ENCODE measurements around the gene SEC11A.
"Not testable (repeated sequence)": the region's sequence is repeated elsewhere in the genome, so short reads cannot be mapped to it uniquely, and the experiment has no call there.

SEC11A gene

GRCh38 chr15:84716036-84716732 lies at the start of gene SEC11A:
Gene SEC11A (minus strand): TSS chr15:84716139. CDS start chr15:84716075, 64 bp downstream.
- DNase-seq, result peak; percentile 93

GRCh38 chr15:84765675-84766074 lies 49.7 kb upstream of the SEC11A start:
- no peak for DNase-seq

- no peak for DNase-seq
Measured at GRCh38 chr15:84764989-84765388, 49.0 kb upstream of the SEC11A start.

GRCh38 chr15:84764585-84764984 lies 48.6 kb upstream of the SEC11A start:
- DNase-seq, result no peak

GRCh38 chr15:84762840-84763572 lies 47.1 kb upstream of the SEC11A start:
- DNase-seq, result no peak

GRCh38 chr15:84761607-84762131 lies 45.7 kb upstream of the SEC11A start:
- DNase-seq, result peak; percentile 10

- no peak for DNase-seq
Measured at GRCh38 chr15:84760219-84760618, 44.3 kb upstream of the SEC11A start.

- DNase-seq, result no peak
Measured at GRCh38 chr15:84759018-84759417, 43.1 kb upstream of the SEC11A start.

- DNase-seq, result no peak
Measured at GRCh38 chr15:84755736-84756527, 40.0 kb upstream of the SEC11A start.

- DNase-seq, result not testable (repeated sequence)
Measured at GRCh38 chr15:84754889-84755288, 39.0 kb upstream of the SEC11A start.

- DNase-seq, result no peak
Measured at GRCh38 chr15:84752700-84753099, 36.8 kb upstream of the SEC11A start.

- no peak for DNase-seq
Measured at GRCh38 chr15:84752195-84752594, 36.3 kb upstream of the SEC11A start.

GRCh38 chr15:84751721-84752120 lies 35.8 kb upstream of the SEC11A start:
- not testable (repeated sequence) for DNase-seq

- DNase-seq, result no peak
Measured at GRCh38 chr15:84750583-84751092, 34.7 kb upstream of the SEC11A start.

- DNase-seq, result peak; percentile 59
Measured at GRCh38 chr15:84749111-84749991, 33.4 kb upstream of the SEC11A start.

- DNase-seq, result peak; percentile 87
Measured at GRCh38 chr15:84748274-84749110, 32.6 kb upstream of the SEC11A start, which contains the start of gene ZNF592. Gene ZNF592 (plus strand): TSS chr15:84748592. CDS start chr15:84782676, 34,084 bp downstream.

GRCh38 chr15:84747416-84748273 lies 31.7 kb upstream of the SEC11A start:
- DNase-seq, result peak; percentile 79

- DNase-seq, result no peak
Measured at GRCh38 chr15:84741121-84741520, 25.2 kb upstream of the SEC11A start.

- no peak for DNase-seq
Measured at GRCh38 chr15:84740691-84741090, 24.8 kb upstream of the SEC11A start.

GRCh38 chr15:84737005-84737404 lies 21.1 kb upstream of the SEC11A start:
- no peak for DNase-seq
